22Rv1 (cell line): Measurements from ENCODE around the gene MANF.

ENCODE experiments used
- H3K27ac ChIP-seq: fragments of 450-650 bp; 2 replicates; pipeline ENCODE4 v1.5.1; 2017
- ZFX ChIP-seq: fragments of 450-650 bp; IDR thresholded peaks from 2 replicates; pipeline ENCODE4 v1.6.1; 2017; ENCODE audit warnings: antibody characterized with exemption, borderline replicate concordance
- TF ChIP-seq, protein P1 (sequence below): fragments of 450-650 bp; IDR thresholded peaks from 2 replicates; pipeline ENCODE4 v1.5.1; 2017; ENCODE audit warnings: mild to moderate bottlenecking

Gene MANF

DNA sequence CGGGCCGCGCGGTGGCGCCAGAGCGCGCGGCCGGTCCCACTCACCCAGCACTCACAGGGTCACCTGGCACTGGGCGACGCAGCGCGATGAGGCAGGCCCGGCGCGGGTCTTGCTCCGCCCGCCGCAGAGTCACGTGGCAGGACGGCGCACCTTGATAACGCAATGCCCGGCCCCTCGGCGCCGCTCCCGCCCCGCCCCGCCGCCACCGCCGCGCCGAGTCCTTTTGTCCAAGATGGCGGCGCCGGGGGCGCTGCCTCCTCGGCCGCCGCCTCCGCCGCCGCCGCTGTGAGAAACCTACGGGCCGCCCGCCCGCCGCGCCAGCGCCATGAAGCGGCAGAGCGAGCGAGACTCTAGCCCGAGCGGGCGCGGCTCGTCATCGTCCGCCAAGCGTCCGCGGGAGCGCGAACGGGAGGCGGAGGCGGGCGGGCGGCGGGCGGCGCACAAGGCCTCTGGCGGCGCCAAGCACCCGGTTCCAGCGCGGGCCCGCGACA is 6.0 kb downstream of the MANF start, which contains the start of gene RBM15B:
Gene RBM15B, plus strand, starts transcription at position 211 of the 491 bp plus-strand sequence. Its CDS starts 115 bp downstream, at position 326.
- TF ChIP-seq, protein P1, sequence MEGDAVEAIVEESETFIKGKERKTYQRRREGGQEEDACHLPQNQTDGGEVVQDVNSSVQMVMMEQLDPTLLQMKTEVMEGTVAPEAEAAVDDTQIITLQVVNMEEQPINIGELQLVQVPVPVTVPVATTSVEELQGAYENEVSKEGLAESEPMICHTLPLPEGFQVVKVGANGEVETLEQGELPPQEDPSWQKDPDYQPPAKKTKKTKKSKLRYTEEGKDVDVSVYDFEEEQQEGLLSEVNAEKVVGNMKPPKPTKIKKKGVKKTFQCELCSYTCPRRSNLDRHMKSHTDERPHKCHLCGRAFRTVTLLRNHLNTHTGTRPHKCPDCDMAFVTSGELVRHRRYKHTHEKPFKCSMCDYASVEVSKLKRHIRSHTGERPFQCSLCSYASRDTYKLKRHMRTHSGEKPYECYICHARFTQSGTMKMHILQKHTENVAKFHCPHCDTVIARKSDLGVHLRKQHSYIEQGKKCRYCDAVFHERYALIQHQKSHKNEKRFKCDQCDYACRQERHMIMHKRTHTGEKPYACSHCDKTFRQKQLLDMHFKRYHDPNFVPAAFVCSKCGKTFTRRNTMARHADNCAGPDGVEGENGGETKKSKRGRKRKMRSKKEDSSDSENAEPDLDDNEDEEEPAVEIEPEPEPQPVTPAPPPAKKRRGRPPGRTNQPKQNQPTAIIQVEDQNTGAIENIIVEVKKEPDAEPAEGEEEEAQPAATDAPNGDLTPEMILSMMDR = peak; percentile 95
- no peak for TF ChIP-seq ZFX
- H3K27ac ChIP-seq = peak within 1 kb of the TSS; percentile 89

DNA sequence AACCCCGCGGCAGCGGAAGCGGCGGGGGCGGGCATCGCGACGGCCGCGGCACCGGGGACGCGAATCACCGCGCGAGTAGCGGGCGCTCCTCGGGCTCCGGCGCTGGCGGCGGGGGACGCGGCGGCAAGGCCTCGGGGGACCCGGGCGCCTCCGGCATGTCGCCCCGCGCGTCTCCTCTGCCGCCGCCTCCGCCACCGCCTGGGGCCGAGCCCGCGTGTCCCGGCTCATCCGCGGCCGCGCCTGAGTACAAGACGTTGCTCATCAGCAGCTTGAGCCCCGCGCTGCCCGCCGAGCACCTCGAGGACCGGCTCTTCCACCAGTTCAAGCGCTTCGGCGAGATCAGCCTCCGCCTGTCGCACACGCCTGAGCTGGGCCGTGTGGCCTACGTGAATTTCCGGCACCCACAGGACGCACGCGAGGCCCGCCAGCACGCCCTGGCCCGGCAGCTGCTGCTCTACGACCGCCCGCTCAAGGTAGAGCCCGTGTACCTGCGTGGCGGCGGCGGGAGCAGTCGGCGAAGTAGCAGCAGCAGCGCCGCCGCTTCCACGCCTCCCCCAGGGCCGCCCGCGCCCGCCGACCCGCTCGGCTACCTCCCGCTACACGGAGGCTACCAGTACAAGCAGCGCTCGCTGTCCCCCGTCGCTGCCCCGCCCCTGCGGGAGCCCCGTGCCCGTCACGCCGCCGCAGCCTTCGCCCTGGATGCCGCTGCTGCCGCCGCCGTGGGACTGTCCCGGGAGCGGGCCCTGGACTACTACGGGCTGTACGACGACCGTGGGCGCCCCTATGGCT is 6.7 kb downstream of the MANF start:
- H3K27ac ChIP-seq = peak overlapping the region; percentile 89
- TF ChIP-seq, protein P1 = no peak
- TF ChIP-seq ZFX = no peak

DNA sequence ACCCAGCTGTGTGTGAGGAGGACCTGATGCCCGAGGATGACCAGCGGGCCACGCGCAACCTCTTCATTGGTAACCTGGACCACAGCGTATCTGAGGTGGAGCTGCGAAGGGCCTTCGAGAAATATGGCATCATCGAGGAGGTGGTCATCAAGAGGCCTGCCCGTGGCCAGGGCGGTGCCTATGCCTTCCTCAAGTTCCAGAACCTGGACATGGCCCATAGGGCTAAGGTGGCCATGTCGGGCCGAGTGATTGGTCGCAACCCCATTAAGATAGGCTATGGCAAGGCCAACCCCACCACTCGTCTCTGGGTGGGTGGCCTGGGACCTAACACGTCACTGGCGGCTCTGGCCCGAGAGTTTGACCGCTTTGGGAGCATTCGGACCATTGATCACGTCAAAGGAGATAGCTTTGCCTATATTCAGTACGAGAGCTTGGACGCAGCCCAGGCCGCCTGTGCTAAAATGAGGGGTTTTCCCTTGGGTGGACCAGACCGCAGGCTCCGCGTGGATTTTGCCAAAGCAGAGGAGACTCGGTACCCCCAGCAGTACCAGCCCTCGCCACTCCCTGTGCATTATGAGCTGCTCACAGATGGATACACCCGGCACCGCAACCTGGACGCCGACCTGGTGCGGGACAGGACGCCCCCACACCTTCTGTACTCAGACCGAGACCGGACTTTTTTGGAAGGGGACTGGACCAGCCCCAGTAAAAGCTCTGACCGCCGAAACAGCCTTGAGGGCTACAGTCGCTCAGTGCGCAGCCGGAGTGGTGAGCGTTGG is 7.5 kb downstream of the MANF start:
- TF ChIP-seq ZFX = no peak
- TF ChIP-seq, protein P1 = no peak
- H3K27ac ChIP-seq = peak overlapping the region; percentile 89

DNA sequence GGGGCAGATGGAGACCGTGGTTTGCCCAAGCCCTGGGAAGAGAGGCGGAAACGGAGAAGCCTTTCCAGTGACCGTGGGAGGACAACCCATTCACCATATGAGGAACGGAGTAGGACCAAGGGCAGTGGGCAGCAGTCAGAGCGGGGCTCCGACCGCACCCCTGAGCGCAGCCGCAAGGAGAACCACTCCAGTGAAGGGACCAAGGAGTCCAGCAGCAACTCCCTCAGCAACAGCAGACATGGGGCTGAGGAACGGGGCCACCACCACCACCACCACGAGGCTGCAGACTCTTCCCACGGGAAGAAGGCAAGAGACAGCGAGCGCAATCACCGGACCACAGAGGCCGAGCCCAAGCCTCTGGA is 8.0 kb downstream of the MANF start:
- H3K27ac ChIP-seq = no peak overlapping the region
- TF ChIP-seq ZFX = no peak
- TF ChIP-seq, protein P1 = no peak

DNA sequence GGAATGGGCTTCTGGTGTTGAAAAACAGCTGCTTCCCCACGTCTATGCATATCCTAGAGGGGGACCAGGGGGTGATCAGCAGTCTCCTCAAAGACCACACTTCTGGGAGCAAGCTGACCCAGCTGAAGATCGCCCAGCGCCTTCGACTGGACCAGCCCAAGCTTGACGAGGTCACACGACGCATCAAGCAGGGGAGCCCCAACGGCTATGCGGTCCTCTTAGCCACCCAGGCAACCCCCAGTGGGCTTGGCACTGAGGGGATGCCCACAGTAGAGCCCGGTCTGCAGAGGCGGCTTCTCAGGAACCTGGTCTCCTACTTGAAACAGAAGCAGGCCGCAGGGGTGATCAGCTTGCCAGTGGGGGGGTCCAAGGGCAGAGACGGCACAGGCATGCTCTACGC is 8.5 kb downstream of the MANF start:
- no peak overlapping the region for H3K27ac ChIP-seq
- TF ChIP-seq, protein P1 = no peak
- no peak for TF ChIP-seq ZFX

DNA sequence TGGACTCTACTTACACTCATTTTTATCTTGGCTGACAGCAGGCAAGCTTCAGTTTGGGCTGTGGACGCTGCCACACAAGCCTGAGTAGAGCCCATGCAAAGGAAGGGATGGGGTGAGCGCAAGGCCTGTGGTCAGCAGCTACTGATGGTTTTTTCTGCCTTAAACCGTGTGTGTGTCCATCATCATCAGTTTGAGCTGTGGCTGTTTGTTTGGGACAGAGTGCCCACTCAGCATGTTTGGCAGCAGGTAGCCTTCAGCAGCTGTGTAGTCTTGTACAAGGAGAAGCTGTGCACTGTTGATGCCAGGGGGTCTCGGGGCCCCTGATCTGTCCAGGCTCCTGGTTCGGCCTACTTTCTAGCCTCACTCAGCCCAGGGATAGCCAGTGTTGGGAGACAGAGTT is 9.4 kb downstream of the MANF start:
- H3K27ac ChIP-seq = peak overlapping the region; percentile 22; the same call in 1 of the 2 replicates
- TF ChIP-seq ZFX = no peak
- TF ChIP-seq, protein P1 = no peak
